IMR-90 (cell line): ENCODE data around the gene IRF4. TPM values are rescaled to one million over a fixed set of nuclear protein-coding genes. Genes with fewer than 3 reads are reported as not detected.

Source experiments
- ATAC-seq: fragments of 200-7000 bp; cut with Tn5 transposase; 2 replicates; pipeline ENCODE4 v1.9.1; 2020; ENCODE audit warnings: low read depth, mild to moderate bottlenecking, moderate library complexity
- BruUV-seq: library from RNA; stranded (reverse); fragments of 400-500 nt; replicated peaks from 2 replicates; lab custom pipeline; 2021; lab: Mats Ljungman, UMichigan
- CTCF ChIA-PET: fragments of 300-600 bp; formaldehyde crosslinking; extraction: SDS; loops from one replicate; lab custom pipeline; 2021; ENCODE audit warnings: antibody characterized with exemption; lab: Yijun Ruan, JAX
- POLR2A ChIA-PET: fragments of 300-600 bp; sonication (Branson Sonifier 250); formaldehyde crosslinking; loops from one replicate; lab custom pipeline; 2022; ENCODE audit warnings: antibody characterized with exemption; ENCODE audit not compliant: unreplicated experiment; lab: Charles Lee
- DNase-seq: peaks from one replicate; pipeline ENCODE4 v3.0.0; 2013
- H2AFZ ChIP-seq: replicated peaks from 2 replicates; pipeline ENCODE3; 2013; ENCODE audit warnings: low read length, mild to moderate bottlenecking; ENCODE audit not compliant: poor library complexity
- H2AK5ac ChIP-seq: 2 replicates; pipeline ENCODE4 v1.6.1; 2013; ENCODE audit warnings: low read depth, low read length, inconsistent platforms
- H2AK9ac ChIP-seq: replicated peaks from 2 replicates; pipeline ENCODE3; 2013; ENCODE audit warnings: mild to moderate bottlenecking, low read depth, low read length, moderate library complexity; ENCODE audit not compliant: poor library complexity
- H2BK120ac ChIP-seq: 2 replicates; pipeline ENCODE4 v1.6.1; 2013; ENCODE audit warnings: low read depth, low read length, inconsistent platforms
- H2BK15ac ChIP-seq: 3 replicates; pipeline ENCODE4 v1.6.1; 2013; ENCODE audit warnings: low read depth, low read length, inconsistent platforms
- H2BK20ac ChIP-seq: 2 replicates; pipeline ENCODE4 v1.6.1; 2013; ENCODE audit warnings: low read depth, mild to moderate bottlenecking, inconsistent platforms, low read length, moderate library complexity
- H2BK5ac ChIP-seq: 2 replicates; pipeline ENCODE4 v1.6.1; 2013; ENCODE audit warnings: mild to moderate bottlenecking, low read depth, low read length, inconsistent platforms; ENCODE audit not compliant: poor library complexity, severe bottlenecking
- H3K14ac ChIP-seq: replicated peaks from 2 replicates; pipeline ENCODE4 v1.6.1; 2013; ENCODE audit warnings: low read depth, low read length, inconsistent platforms
- H3K18ac ChIP-seq: 2 replicates; pipeline ENCODE4 v1.6.1; 2013; ENCODE audit warnings: low read depth, low read length, control low read depth
- H3K23ac ChIP-seq: 2 replicates; pipeline ENCODE4 v1.6.1; 2013; ENCODE audit warnings: low read depth, low read length, inconsistent platforms
- H3K27ac ChIP-seq: 2 replicates; pipeline ENCODE4 v1.5.1; 2013; ENCODE audit warnings: mild to moderate bottlenecking, control low read depth, low read length; ENCODE audit not compliant: insufficient read depth
- H3K27me3 ChIP-seq: 2 replicates; pipeline ENCODE4 v1.6.1; 2013; ENCODE audit warnings: low read length; ENCODE audit not compliant: control insufficient read depth, insufficient read depth
- H3K36me3 ChIP-seq: 2 replicates; pipeline ENCODE4 v1.6.1; 2013; ENCODE audit warnings: low read length, mixed read lengths; ENCODE audit not compliant: control insufficient read depth, insufficient read depth
- H3K4ac ChIP-seq: 2 replicates; pipeline ENCODE4 v1.6.1; 2013; ENCODE audit warnings: low read depth, low read length, inconsistent platforms
- H3K4me1 ChIP-seq: 2 replicates; pipeline ENCODE4 v1.6.1; 2013; ENCODE audit warnings: low read length, mixed read lengths; ENCODE audit not compliant: control insufficient read depth, insufficient read depth
- H3K4me2 ChIP-seq: 2 replicates; pipeline ENCODE4 v1.6.1; 2013; ENCODE audit warnings: low read depth, mild to moderate bottlenecking, control low read depth, low read length, moderate library complexity
- H3K4me3 ChIP-seq: 2 replicates; pipeline ENCODE4 v1.5.1; 2013; ENCODE audit warnings: low read depth, mild to moderate bottlenecking, control low read depth, low read length, moderate library complexity; ENCODE audit not compliant: insufficient read depth
- H3K56ac ChIP-seq: 2 replicates; pipeline ENCODE4 v1.6.1; 2013; ENCODE audit warnings: low read length, inconsistent platforms; ENCODE audit not compliant: insufficient read depth; ENCODE audit errors: extremely low read depth
- H3K79me1 ChIP-seq, 2 experiments: 2 replicates each; pipeline ENCODE4 v1.6.1; 2013; ENCODE audit warnings: low read length in 2 of 2, inconsistent platforms in 1 of 2, low read depth in 1 of 2
- H3K9ac ChIP-seq: 2 replicates; pipeline ENCODE4 v1.6.1; 2013; ENCODE audit warnings: low read depth, low read length, control low read depth
- H3K9me1 ChIP-seq: 2 replicates; pipeline ENCODE4 v1.6.1; 2013; ENCODE audit warnings: low read length, inconsistent platforms; ENCODE audit not compliant: insufficient read depth
- H3K9me3 ChIP-seq: 2 replicates; pipeline ENCODE4 v1.6.1; 2013; ENCODE audit warnings: low read length; ENCODE audit not compliant: control insufficient read depth, insufficient read depth
- H4K20me1 ChIP-seq: 2 replicates; pipeline ENCODE4 v1.6.1; 2013; ENCODE audit warnings: low read length, inconsistent platforms; ENCODE audit not compliant: insufficient read depth
- H4K5ac ChIP-seq: 2 replicates; pipeline ENCODE4 v1.6.1; 2013; ENCODE audit warnings: mild to moderate bottlenecking, low read depth, low read length, control low read depth
- H4K8ac ChIP-seq, 2 experiments: 2 replicates each; pipeline ENCODE4 v1.6.1; 2013; ENCODE audit warnings: low read depth in 2 of 2, low read length in 2 of 2, control low read depth in 1 of 2, inconsistent platforms in 1 of 2
- H4K91ac ChIP-seq: 2 replicates; pipeline ENCODE4 v1.6.1; 2013; ENCODE audit warnings: low read depth, low read length, inconsistent platforms; ENCODE audit not compliant: insufficient read depth
- BHLHE40 ChIP-seq: fragments of 150-350 bp; IDR thresholded peaks from 2 replicates; pipeline ENCODE4 v1.6.1; 2016; ENCODE audit warnings: mild to moderate bottlenecking, low read depth, low read length
- MXI1 ChIP-seq: IDR thresholded peaks from 2 replicates; pipeline ENCODE4 v1.6.1; 2012; ENCODE audit warnings: low read depth, mild to moderate bottlenecking, low read length, moderate library complexity, borderline replicate concordance
- POLR2A ChIP-seq: IDR thresholded peaks from 2 replicates; pipeline ENCODE4 v1.6.1; 2012; ENCODE audit warnings: mild to moderate bottlenecking, low read depth, low read length
- RCOR1 ChIP-seq: IDR thresholded peaks from 2 replicates; pipeline ENCODE4 v1.6.1; 2012; ENCODE audit warnings: mild to moderate bottlenecking, low read length, improper control_type of control experiment; ENCODE audit not compliant: insufficient replicate concordance
- RFX5 ChIP-seq: IDR thresholded peaks from 2 replicates; pipeline ENCODE4 v1.8.0; 2012; ENCODE audit warnings: low read depth, mild to moderate bottlenecking, low read length, moderate library complexity
- SMC3 ChIP-seq: fragments of 150-350 bp; IDR thresholded peaks from 2 replicates; pipeline ENCODE4 v1.6.1; 2016; ENCODE audit warnings: low read depth, mild to moderate bottlenecking, antibody characterized with exemption, low read length, moderate library complexity
- WGBS, 2 experiments: methylation state at CpG; one replicate each; pipeline versions ENCODE4 v1.1.5 to v1.1.7; 2013; ENCODE audit warnings: missing lambda C conversion rate in 2 of 2; ENCODE audit not compliant: insufficient read length in 1 of 2; ENCODE audit errors: extremely low coverage in 2 of 2; 5-methylcytosine and 5-hydroxymethylcytosine counted together
- dilution Hi-C: fragments of 300-500 bp; cut with HindIII; formaldehyde crosslinking; loops from one replicate; pipeline ENCODE4 v1.14.3; 2018; ENCODE audit warnings: low sequenced_read_pairs; ENCODE audit not compliant: unreplicated experiment
- in situ Hi-C: fragments of 300-500 bp; cut with MboI; formaldehyde crosslinking; loops from 3 replicates; pipeline ENCODE4 v1.14.3; 2019; ENCODE audit warnings: low sequenced_read_pairs, inconsistent platforms, mixed read lengths
- intact Hi-C: fragments of 100-400 bp; cut with micrococcal nuclease; formaldehyde crosslinking; loops from 2 replicates; pipeline ENCODE4 v1.10.0; 2022
- polyA plus RNA-seq, 3 experiments: library from polyadenylated mRNA; depleted of rRNA; stranded (reverse); fragments of >200 nt; gene quantifications; 2 replicates each; pipeline ENCODE4 v1.2.3, GENCODE V29; 2012; ENCODE audit warnings: low replicate concordance in 1 of 3
- total RNA-seq: library from RNA; depleted of rRNA; stranded (reverse); fragments of >200 nt; gene quantifications from 2 replicates; pipeline ENCODE4 v1.2.3, GENCODE V29; 2012
- TF ChIP-seq, protein P1 (sequence below): fragments of 150-350 bp; IDR thresholded peaks from 2 replicates; pipeline ENCODE4 v1.6.1; 2017; ENCODE audit warnings: mild to moderate bottlenecking, antibody characterized with exemption, low read length, low read depth
- TF ChIP-seq, protein P2 (sequence below): conservative IDR thresholded peaks from 2 replicates; pipeline ENCODE4 v1.5.1; 2012; ENCODE audit warnings: mild to moderate bottlenecking, low read depth, low read length, improper control_type of control experiment
- TF ChIP-seq, protein P3 (sequence below): fragments of 150-350 bp; IDR thresholded peaks from 2 replicates; pipeline ENCODE4 v1.6.1; 2016; ENCODE audit warnings: low read depth, mild to moderate bottlenecking, low read length, moderate library complexity, borderline replicate concordance

Gene IRF4
- total and polyA plus RNA-seq, 2 of the 4 experiments (the other 2 are of a cell fraction) = not detected

GRCh38 chr6:439641-440167 lies 48.2 kb downstream of the IRF4 start:
- Histone ChIP-seq H3K9me1 (no peaks in the 10 kb centered on the region), H4K5ac (no peak overlapping the region), H4K8ac (no peak overlapping the region), H2BK15ac (no peak overlapping the region), H3K9me3 (no peaks in the 10 kb centered on the region), H4K91ac (no peak overlapping the region), H3K27ac (no peak overlapping the region), H3K9ac (no peak overlapping the region), H3K23ac (no peak overlapping the region), H2AK9ac (no peak overlapping the region), H4K20me1 (no peaks in the 10 kb centered on the region), H3K4ac (no peak overlapping the region), H2AFZ (no peak overlapping the region), H2AK5ac (no peak overlapping the region), H3K14ac (no peak overlapping the region), H2BK120ac (no peak overlapping the region), H3K56ac (no peak overlapping the region), H3K27me3 (peaks cover 13% of the 10 kb centered on the region; the same call in 1 of the 2 replicates), H3K4me3 (no peak overlapping the region), H3K4me1 (peaks cover 3% of the 10 kb centered on the region; the same call in 1 of the 2 replicates), H2BK5ac (no peak overlapping the region), H2BK20ac (no peak overlapping the region), H3K18ac (no peak overlapping the region), H3K4me2 (no peak overlapping the region), H3K36me3 (no peaks in the 10 kb centered on the region), H3K79me1 (no peaks in the 10 kb centered on the region)
- ChIA-PET POLR2A (no interaction called here), CTCF (no interaction called here)
- intact Hi-C loops = no loop called here
- no TSS peak for BruUV-seq
- dilution Hi-C loops = no loop called here
- in situ Hi-C loops = no loop called here
- WGBS, 2 experiments = 67% methylated on average over 6 of the region's 9 CpGs; no CpG with 5 or more reads in 1 of the 2 experiments
- ATAC-seq = no peak
- no peak for TF ChIP-seq POLR2A
- TF ChIP-seq RCOR1 = no peak
- TF ChIP-seq, protein P1, sequence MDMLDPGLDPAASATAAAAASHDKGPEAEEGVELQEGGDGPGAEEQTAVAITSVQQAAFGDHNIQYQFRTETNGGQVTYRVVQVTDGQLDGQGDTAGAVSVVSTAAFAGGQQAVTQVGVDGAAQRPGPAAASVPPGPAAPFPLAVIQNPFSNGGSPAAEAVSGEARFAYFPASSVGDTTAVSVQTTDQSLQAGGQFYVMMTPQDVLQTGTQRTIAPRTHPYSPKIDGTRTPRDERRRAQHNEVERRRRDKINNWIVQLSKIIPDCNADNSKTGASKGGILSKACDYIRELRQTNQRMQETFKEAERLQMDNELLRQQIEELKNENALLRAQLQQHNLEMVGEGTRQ = no peak
- TF ChIP-seq, protein P2, sequence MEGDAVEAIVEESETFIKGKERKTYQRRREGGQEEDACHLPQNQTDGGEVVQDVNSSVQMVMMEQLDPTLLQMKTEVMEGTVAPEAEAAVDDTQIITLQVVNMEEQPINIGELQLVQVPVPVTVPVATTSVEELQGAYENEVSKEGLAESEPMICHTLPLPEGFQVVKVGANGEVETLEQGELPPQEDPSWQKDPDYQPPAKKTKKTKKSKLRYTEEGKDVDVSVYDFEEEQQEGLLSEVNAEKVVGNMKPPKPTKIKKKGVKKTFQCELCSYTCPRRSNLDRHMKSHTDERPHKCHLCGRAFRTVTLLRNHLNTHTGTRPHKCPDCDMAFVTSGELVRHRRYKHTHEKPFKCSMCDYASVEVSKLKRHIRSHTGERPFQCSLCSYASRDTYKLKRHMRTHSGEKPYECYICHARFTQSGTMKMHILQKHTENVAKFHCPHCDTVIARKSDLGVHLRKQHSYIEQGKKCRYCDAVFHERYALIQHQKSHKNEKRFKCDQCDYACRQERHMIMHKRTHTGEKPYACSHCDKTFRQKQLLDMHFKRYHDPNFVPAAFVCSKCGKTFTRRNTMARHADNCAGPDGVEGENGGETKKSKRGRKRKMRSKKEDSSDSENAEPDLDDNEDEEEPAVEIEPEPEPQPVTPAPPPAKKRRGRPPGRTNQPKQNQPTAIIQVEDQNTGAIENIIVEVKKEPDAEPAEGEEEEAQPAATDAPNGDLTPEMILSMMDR = no peak
- TF ChIP-seq RFX5 = no peak
- no peak for TF ChIP-seq MXI1
- no peak for TF ChIP-seq BHLHE40
- TF ChIP-seq, protein P3, sequence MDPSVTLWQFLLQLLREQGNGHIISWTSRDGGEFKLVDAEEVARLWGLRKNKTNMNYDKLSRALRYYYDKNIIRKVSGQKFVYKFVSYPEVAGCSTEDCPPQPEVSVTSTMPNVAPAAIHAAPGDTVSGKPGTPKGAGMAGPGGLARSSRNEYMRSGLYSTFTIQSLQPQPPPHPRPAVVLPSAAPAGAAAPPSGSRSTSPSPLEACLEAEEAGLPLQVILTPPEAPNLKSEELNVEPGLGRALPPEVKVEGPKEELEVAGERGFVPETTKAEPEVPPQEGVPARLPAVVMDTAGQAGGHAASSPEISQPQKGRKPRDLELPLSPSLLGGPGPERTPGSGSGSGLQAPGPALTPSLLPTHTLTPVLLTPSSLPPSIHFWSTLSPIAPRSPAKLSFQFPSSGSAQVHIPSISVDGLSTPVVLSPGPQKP = no peak
- no peak for TF ChIP-seq SMC3
- no peak for DNase-seq
